Activated CD4-positive, alpha-beta T cell treated with anti-CD3 and anti-CD28 coated beads, Interleukin-2, amount 10 ng/mL, durations not matched to agents 24 days and 14 days (primary cell): ENCODE measurements around the gene MX1. TPM values are rescaled to one million over a fixed set of nuclear protein-coding genes. Genes with fewer than 3 reads are reported as not detected.

ENCODE experiments used
- DNase-seq: peaks from one replicate; pipeline ENCODE4 v3.0.0; 2022
- H3K27ac Mint-ChIP-seq: one replicate; pipeline ENCODE4 v1.8.0; 2022; ENCODE audit warnings: mild to moderate bottlenecking, mixed read lengths
- H3K27me3 Mint-ChIP-seq: one replicate; pipeline ENCODE4 v1.8.0; 2022; ENCODE audit warnings: mixed read lengths
- H3K36me3 Mint-ChIP-seq: one replicate; pipeline ENCODE4 v1.8.0; 2022; ENCODE audit warnings: low read depth, mild to moderate bottlenecking, mixed read lengths
- H3K4me1 Mint-ChIP-seq: one replicate; pipeline ENCODE4 v1.8.0; 2021; ENCODE audit warnings: mixed read lengths
- H3K4me3 Mint-ChIP-seq: one replicate; pipeline ENCODE4 v1.8.0; 2022; ENCODE audit warnings: mild to moderate bottlenecking, moderate library complexity, mixed read lengths
- H3K9me3 Mint-ChIP-seq: one replicate; pipeline ENCODE4 v1.8.0; 2021; ENCODE audit warnings: mixed read lengths
- intact Hi-C: fragments of 100-400 bp; cut with micrococcal nuclease; formaldehyde crosslinking; loops from one replicate; pipeline ENCODE4 v1.15.1; 2023
- total RNA-seq: library from RNA; stranded (reverse); gene quantifications from 2 replicates; pipeline ENCODE4 v1.2.3, GENCODE V29; 2022

Gene MX1
- total RNA-seq, 1 donor from 2014 or later: 88.8 TPM

DNA sequence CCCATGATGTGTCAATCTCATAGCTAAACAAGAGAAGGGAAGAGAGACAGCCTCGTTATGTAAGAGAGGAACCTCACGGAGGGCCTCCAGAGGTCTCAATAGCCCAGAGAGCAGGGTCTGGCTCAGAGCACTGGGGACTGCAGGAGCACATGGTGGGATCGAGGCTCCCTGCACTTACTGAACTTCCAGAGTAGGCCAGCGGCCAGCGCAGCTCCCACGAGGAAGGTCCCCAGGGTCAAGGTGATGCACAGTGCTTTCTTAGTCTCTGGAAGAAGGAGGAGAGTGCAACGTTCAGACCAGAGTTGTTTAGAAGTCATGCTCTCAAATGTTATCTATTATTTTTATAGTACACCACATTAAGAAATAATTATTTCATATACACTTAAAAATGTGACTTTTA, 63.3 kb downstream of the MX1 start:
- H3K27me3 Mint-ChIP-seq: no peaks in the 10 kb centered on the region
- no peak overlapping the region for H3K4me3 Mint-ChIP-seq
- no peaks in the 10 kb centered on the region for H3K36me3 Mint-ChIP-seq
- DNase-seq: no peak
- no peak overlapping the region for H3K27ac Mint-ChIP-seq
- intact Hi-C loops: no loop called here
- no peaks in the 10 kb centered on the region for H3K4me1 Mint-ChIP-seq
- no peaks in the 10 kb centered on the region for H3K9me3 Mint-ChIP-seq

- no peak overlapping the region for H3K4me3 Mint-ChIP-seq
- H3K4me1 Mint-ChIP-seq: no peaks in the 10 kb centered on the region
- intact Hi-C loops: no loop called here
- H3K36me3 Mint-ChIP-seq: no peaks in the 10 kb centered on the region
- H3K9me3 Mint-ChIP-seq: no peaks in the 10 kb centered on the region
- no peaks in the 10 kb centered on the region for H3K27me3 Mint-ChIP-seq
- H3K27ac Mint-ChIP-seq: no peak overlapping the region
- no peak for DNase-seq
Measured at GRCh38 chr21:41490330-41490729, 64.3 kb downstream of the MX1 start.

DNA sequence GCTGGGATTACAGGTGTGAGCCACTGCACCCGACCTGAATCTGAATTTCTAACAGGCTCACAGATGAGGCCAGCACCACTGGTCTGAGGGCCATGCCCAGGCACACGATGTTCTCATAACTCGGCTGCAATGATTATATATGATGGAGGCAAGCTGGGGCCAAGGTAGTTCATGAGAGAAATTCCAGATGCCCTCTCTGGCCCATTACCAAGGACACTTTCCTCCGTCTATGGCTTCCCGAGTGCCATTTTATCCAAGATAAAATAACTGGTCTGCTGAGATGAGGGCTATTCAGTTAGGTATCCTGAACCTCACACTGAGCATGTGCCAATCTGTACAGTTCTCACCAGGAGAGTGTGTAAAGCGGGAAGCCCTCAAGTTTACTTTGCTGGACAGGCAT, 65.4 kb downstream of the MX1 start:
- intact Hi-C loops: no loop called here
- H3K27me3 Mint-ChIP-seq: no peaks in the 10 kb centered on the region
- H3K36me3 Mint-ChIP-seq: no peaks in the 10 kb centered on the region
- H3K4me3 Mint-ChIP-seq: no peak overlapping the region
- no peak for DNase-seq
- no peak overlapping the region for H3K27ac Mint-ChIP-seq
- H3K4me1 Mint-ChIP-seq: no peaks in the 10 kb centered on the region
- H3K9me3 Mint-ChIP-seq: no peaks in the 10 kb centered on the region

- Mint-ChIP-seq H3K4me3 (no peak overlapping the region), H3K27me3 (peaks cover 3% of the 10 kb centered on the region), H3K27ac (no peak overlapping the region), H3K36me3 (no peaks in the 10 kb centered on the region), H3K4me1 (no peaks in the 10 kb centered on the region), H3K9me3 (no peaks in the 10 kb centered on the region)
- intact Hi-C loops: no loop called here
- DNase-seq: no peak
Measured at GRCh38 chr21:41494242-41494641, 68.2 kb downstream of the MX1 start.

GRCh38 chr21:41497008-41497407, 71.0 kb downstream of the MX1 start:
- Mint-ChIP-seq H3K27me3 (peaks cover 11% of the 10 kb centered on the region), H3K36me3 (no peaks in the 10 kb centered on the region), H3K9me3 (no peaks in the 10 kb centered on the region), H3K4me3 (no peak overlapping the region), H3K27ac (no peak overlapping the region), H3K4me1 (no peaks in the 10 kb centered on the region)
- intact Hi-C loops: no loop called here
- no peak for DNase-seq

DNA sequence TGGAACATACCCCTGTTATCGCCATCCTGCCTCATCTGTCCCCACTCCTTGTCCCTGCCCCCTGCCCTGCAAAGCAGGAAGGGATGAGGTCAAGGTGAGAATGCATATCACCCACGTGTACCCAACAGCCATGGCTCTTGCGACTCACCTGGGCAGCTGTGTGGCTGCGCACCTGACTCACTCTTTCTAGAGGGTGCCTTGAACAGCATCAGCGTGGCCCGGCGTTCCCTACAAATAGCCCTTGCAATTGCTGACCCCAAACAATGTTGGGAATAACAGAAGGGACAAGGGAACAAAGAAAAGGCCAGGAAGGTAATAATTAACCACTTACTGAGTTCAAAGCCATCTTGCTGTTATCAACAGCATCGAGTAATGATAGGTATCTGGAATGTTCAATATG, 71.7 kb downstream of the MX1 start:
- H3K9me3 Mint-ChIP-seq: no peaks in the 10 kb centered on the region
- H3K4me3 Mint-ChIP-seq: no peak overlapping the region

DNA sequence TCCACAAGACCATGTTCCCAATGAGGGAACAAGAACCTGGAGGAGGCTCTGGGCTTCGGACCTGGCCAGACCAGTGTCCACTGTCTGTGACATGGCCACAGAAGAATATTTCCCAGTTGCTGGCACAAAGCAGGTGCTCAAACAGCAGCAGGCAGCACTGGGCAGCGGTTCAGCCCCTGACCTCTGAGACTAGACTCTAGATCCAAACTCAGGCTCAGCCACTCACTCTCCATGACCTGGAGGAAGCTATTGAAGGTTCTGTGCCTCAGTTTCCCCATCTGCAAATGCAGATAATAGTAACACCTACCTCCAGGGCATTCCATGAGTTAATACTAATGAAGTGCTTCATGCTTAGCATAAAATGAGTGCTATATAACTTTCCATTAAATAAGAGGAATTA, 73.9 kb downstream of the MX1 start:
- Mint-ChIP-seq H3K27ac (no peak overlapping the region), H3K27me3 (peaks cover 29% of the 10 kb centered on the region), H3K4me1 (peaks cover 2% of the 10 kb centered on the region), H3K4me3 (no peak overlapping the region), H3K36me3 (no peaks in the 10 kb centered on the region), H3K9me3 (no peaks in the 10 kb centered on the region)
- intact Hi-C loops: no loop called here
- DNase-seq: no peak

More for the DNA sequence above, 71.7 kb downstream of the MX1 start:
- Mint-ChIP-seq H3K27ac (no peak overlapping the region), H3K27me3 (peaks cover 17% of the 10 kb centered on the region), H3K4me1 (no peaks in the 10 kb centered on the region), H3K36me3 (no peaks in the 10 kb centered on the region)
- intact Hi-C loops: no loop called here
- no peak for DNase-seq

DNA sequence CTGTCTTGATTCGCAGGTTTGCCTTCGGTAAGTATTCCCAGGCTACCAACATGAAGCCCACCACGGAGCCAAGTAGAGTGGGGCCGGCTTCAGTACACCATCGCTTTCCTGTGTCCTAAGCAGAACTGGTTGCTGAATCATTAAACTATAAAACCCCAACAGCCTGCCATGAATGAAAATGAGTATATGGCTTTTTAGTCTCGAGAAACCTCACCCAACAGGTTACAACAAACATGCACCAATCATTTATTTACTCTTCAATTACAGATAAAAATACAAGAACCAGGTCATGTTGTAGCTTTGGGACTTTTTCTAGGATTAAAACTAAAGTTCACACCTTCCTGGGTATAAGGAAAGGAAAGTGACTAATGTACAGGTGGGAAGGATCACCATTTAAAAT, 74.3 kb downstream of the MX1 start:
- intact Hi-C loops: no loop called here
- DNase-seq: no peak
- H3K27me3 Mint-ChIP-seq: peaks cover 34% of the 10 kb centered on the region
- no peak overlapping the region for H3K4me3 Mint-ChIP-seq
- no peak overlapping the region for H3K27ac Mint-ChIP-seq
- no peaks in the 10 kb centered on the region for H3K9me3 Mint-ChIP-seq
- no peaks in the 10 kb centered on the region for H3K36me3 Mint-ChIP-seq
- peaks cover 2% of the 10 kb centered on the region for H3K4me1 Mint-ChIP-seq

- intact Hi-C loops: no loop called here
- no peak overlapping the region for H3K4me3 Mint-ChIP-seq
- peaks cover 2% of the 10 kb centered on the region for H3K4me1 Mint-ChIP-seq
- DNase-seq: no peak
- no peaks in the 10 kb centered on the region for H3K36me3 Mint-ChIP-seq
- no peak overlapping the region for H3K27ac Mint-ChIP-seq
- H3K9me3 Mint-ChIP-seq: no peaks in the 10 kb centered on the region
- peaks cover 37% of the 10 kb centered on the region for H3K27me3 Mint-ChIP-seq
Measured at GRCh38 chr21:41500931-41501381, 74.9 kb downstream of the MX1 start.

GRCh38 chr21:41501919-41502318, 75.9 kb downstream of the MX1 start:
- no peaks in the 10 kb centered on the region for H3K9me3 Mint-ChIP-seq
- intact Hi-C loops: no loop called here
- H3K27me3 Mint-ChIP-seq: peaks cover 47% of the 10 kb centered on the region
- H3K4me3 Mint-ChIP-seq: no peak overlapping the region
- no peak overlapping the region for H3K27ac Mint-ChIP-seq
- peaks cover 2% of the 10 kb centered on the region for H3K4me1 Mint-ChIP-seq
- no peaks in the 10 kb centered on the region for H3K36me3 Mint-ChIP-seq
- no peak for DNase-seq

GRCh38 chr21:41503331-41503730, 77.3 kb downstream of the MX1 start:
- Mint-ChIP-seq H3K4me3 (no peak overlapping the region), H3K27ac (no peak overlapping the region), H3K4me1 (peaks cover 2% of the 10 kb centered on the region), H3K9me3 (no peaks in the 10 kb centered on the region), H3K36me3 (no peaks in the 10 kb centered on the region), H3K27me3 (peaks cover 48% of the 10 kb centered on the region)
- no peak for DNase-seq
- intact Hi-C loops: no loop called here

DNA sequence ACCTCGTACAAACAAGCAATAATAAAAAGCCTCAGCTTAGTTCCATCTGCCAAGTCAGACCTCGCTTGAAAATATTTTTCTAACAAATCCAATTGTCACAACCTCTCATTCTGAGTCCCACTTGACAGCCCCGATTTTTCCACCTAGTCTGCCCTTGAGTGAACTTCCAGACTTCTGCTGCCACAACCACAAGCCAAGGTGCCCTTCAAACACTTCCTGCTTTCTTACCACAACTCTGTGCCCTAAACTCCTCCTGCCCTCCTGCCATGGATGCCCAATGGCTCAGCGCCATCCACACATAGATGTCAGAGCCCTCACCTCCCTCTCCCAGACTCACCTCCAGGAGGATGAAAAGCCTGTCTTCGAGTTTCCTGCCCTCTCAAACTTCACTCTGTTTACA, 78.0 kb downstream of the MX1 start:
- no peak overlapping the region for H3K27ac Mint-ChIP-seq
- H3K4me3 Mint-ChIP-seq: no peak overlapping the region
- no peaks in the 10 kb centered on the region for H3K9me3 Mint-ChIP-seq
- H3K27me3 Mint-ChIP-seq: peaks cover 52% of the 10 kb centered on the region
- no peaks in the 10 kb centered on the region for H3K36me3 Mint-ChIP-seq
- peaks cover 2% of the 10 kb centered on the region for H3K4me1 Mint-ChIP-seq
- DNase-seq: no peak
- intact Hi-C loops: no loop called here

DNA sequence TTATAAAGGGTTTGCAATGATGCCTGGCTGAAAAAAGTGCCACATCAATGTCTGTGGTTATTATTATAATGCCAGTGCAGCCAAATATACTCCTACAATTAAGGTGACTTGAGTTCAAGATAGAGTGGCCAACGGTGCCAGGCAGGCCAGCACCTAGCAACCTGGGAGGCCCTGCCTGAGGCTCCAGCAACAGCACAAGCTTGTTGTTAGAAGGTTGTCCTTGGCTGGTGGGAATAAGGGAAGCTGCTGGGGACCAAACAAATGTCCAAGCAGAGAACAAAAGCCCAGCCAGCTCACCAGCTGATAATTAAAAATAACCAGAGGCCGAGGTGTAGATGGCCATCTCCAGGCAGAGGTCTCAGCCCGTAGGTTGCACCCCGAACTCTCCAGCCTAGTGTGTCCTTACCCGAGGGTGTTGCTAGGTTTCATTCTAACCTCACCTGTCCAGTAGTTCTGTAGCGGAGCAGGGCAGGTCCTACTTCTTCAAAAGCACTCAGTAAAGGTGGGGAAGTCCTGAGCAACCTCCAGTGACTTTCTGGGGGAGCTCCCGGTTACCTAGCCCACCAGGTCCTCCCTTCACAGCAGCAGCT, 80.1 kb downstream of the MX1 start:
- Mint-ChIP-seq H3K27me3 (peaks cover 55% of the 10 kb centered on the region), H3K4me3 (no peak overlapping the region), H3K36me3 (no peaks in the 10 kb centered on the region), H3K4me1 (peaks cover 3% of the 10 kb centered on the region), H3K9me3 (no peaks in the 10 kb centered on the region), H3K27ac (no peak overlapping the region)
- intact Hi-C loops: no loop called here
- no peak for DNase-seq

- Mint-ChIP-seq H3K27ac (no peak overlapping the region), H3K27me3 (peaks cover 60% of the 10 kb centered on the region), H3K4me3 (no peak overlapping the region), H3K36me3 (no peaks in the 10 kb centered on the region), H3K4me1 (peaks cover 3% of the 10 kb centered on the region), H3K9me3 (no peaks in the 10 kb centered on the region)
- DNase-seq: no peak
- intact Hi-C loops: no loop called here
Measured at GRCh38 chr21:41506611-41507520, 80.8 kb downstream of the MX1 start.
